Thyroid gland (tissue), 4 donors: Measurements from ENCODE around the gene SCYL1. TPM values are rescaled to one million over a fixed set of nuclear protein-coding genes. Genes with fewer than 3 reads are reported as not detected.

Source experiments
- DNase-seq, 2 donors: peaks; one replicate each; pipeline ENCODE4 v3.0.0-alpha.2; 2019
- H3K27ac ChIP-seq, 3 donors: fragments of 200-600 bp; sonication (generic); 1 replicate in 2 of 3; 2 replicates in 1 of 3; pipeline ENCODE4 v1.5.1; 2016 to 2019; ENCODE audit warnings: mild to moderate bottlenecking in 1 of 3, moderate library complexity in 1 of 3
- H3K27me3 ChIP-seq: fragments of 200-600 bp; sonication (generic); one replicate; pipeline ENCODE4 v1.5.1; 2019
- H3K36me3 ChIP-seq, 2 donors: fragments of 200-600 bp; sonication (generic); one replicate each; pipeline ENCODE4 v1.5.1; 2016 to 2019
- H3K4me1 ChIP-seq, 2 donors: fragments of 200-600 bp; sonication (generic); one replicate each; pipeline ENCODE4 v1.5.1; 2017 to 2019
- H3K4me3 ChIP-seq, 3 donors: fragments of 200-600 bp; sonication (generic); replicated peaks in 1 of 3; 1 replicate in 2 of 3; 2 replicates in 1 of 3; pipeline ENCODE4 v1.5.1; 2016; ENCODE audit warnings: mild to moderate bottlenecking in 1 of 3
- H3K9me3 ChIP-seq: fragments of 200-600 bp; sonication (generic); one replicate; pipeline ENCODE4 v1.5.1; 2017
- CTCF ChIP-seq, 6 experiments: fragments of 200-600 bp in 3 of 6; fragments of 450-650 bp in 3 of 6; sonication (generic) in 3 of 6; IDR thresholded peaks; one replicate each; pipeline ENCODE4 v1.5.1; 2016 to 2019; ENCODE audit warnings: antibody characterized with exemption in 6 of 6, mild to moderate bottlenecking in 2 of 6, inconsistent platforms in 1 of 6, moderate library complexity in 1 of 6
- POLR2A ChIP-seq, 2 donors: fragments of 450-650 bp; IDR thresholded peaks; one replicate each; pipeline ENCODE4 v1.6.1; 2017; ENCODE audit warnings: antibody characterized with exemption in 2 of 2, mild to moderate bottlenecking in 2 of 2, moderate library complexity in 1 of 2
- WGBS, 2 donors: methylation state at CpG; one replicate each; pipeline ENCODE4 v1.1.5; 2017; 5-methylcytosine and 5-hydroxymethylcytosine counted together
- intact Hi-C: fragments of 100-400 bp; cut with DNase I; formaldehyde crosslinking; loops from one replicate; pipeline ENCODE4 v1.15.1; 2023
- total RNA-seq, 4 donors: library from RNA; depleted of rRNA; stranded (reverse); fragments of >200 nt; gene quantifications; one replicate each; pipeline ENCODE4 v1.2.3, GENCODE V29; 2016

The SCYL1 gene
- total RNA-seq, 4 donors from 2014 or later = 99.8 to 122 (median 116) TPM

GRCh38 chr11:65569164-65569972 lies 44.5 kb downstream of the SCYL1 start:
- no peak for DNase-seq
- H3K4me1 ChIP-seq = peaks cover 59 to 72% of the 10 kb centered on the region in 2 donors
- WGBS, 2 donors = 10 to 11% methylated on average over 28 of the region's 28 CpGs

GRCh38 chr11:65569973-65570918 lies 45.4 kb downstream of the SCYL1 start, which contains the start of gene ZNRD2:
Gene ZNRD2 (plus strand): TSS chr11:65570477. CDS start chr11:65570492, 15 bp downstream.
- intact Hi-C loops = no loop called here
- H3K4me1 ChIP-seq = peaks cover 62 to 74% of the 10 kb centered on the region in 2 donors
- no peaks in the 10 kb centered on the region for H3K27me3 ChIP-seq
- H3K36me3 ChIP-seq = no peaks in the 10 kb centered on the region
- TF ChIP-seq POLR2A (IDR thresholded peaks at IDR 0.05) (peak in 1 of 2 donors; percentile 78), CTCF (IDR thresholded peaks at IDR 0.05) (peak in 4 of 6 experiments; percentile 41 to 66 (median 53))
- H3K4me3 ChIP-seq = peak within 1 kb of the TSS; percentile 90 to 93 (median 91)
- no peaks in the 10 kb centered on the region for H3K9me3 ChIP-seq
- WGBS, 2 donors = 0% methylated on average over 18 to 19 of the region's 89 CpGs
- H3K27ac ChIP-seq = peak within 1 kb of the TSS; percentile 86 to 90 (median 90)
- DNase-seq = peak; percentile 99

More at GRCh38 chr11:65569164-65569972, 44.5 kb downstream of the SCYL1 start:
- H3K9me3 ChIP-seq = no peaks in the 10 kb centered on the region
- TF ChIP-seq POLR2A (IDR thresholded peaks at IDR 0.05) (no peak), CTCF (IDR thresholded peaks at IDR 0.05) (no peak)
- H3K4me3 ChIP-seq = peak overlapping the region; percentile 37 to 93 (median 91)
- intact Hi-C loops = no loop called here
- no peaks in the 10 kb centered on the region for H3K27me3 ChIP-seq
- peak overlapping the region; percentile 86 to 90 (median 90) for H3K27ac ChIP-seq
- no peaks in the 10 kb centered on the region for H3K36me3 ChIP-seq

GRCh38 chr11:65571420-65571819 lies 46.5 kb downstream of the SCYL1 start:
- WGBS, 2 donors = 73 to 77% methylated on average over 9 of the region's 9 CpGs
- Histone ChIP-seq H3K4me1 (peaks cover 58 to 68% of the 10 kb centered on the region in 2 donors), H3K4me3 (peak overlapping the region in 1 of 3 donors; percentile 93), H3K27ac (no peak overlapping the region), H3K36me3 (no peaks in the 10 kb centered on the region), H3K9me3 (no peaks in the 10 kb centered on the region), H3K27me3 (no peaks in the 10 kb centered on the region)
- no peak for DNase-seq
- TF ChIP-seq CTCF (IDR thresholded peaks at IDR 0.05) (no peak), POLR2A (IDR thresholded peaks at IDR 0.05) (no peak)
- intact Hi-C loops = no loop called here

DNA sequence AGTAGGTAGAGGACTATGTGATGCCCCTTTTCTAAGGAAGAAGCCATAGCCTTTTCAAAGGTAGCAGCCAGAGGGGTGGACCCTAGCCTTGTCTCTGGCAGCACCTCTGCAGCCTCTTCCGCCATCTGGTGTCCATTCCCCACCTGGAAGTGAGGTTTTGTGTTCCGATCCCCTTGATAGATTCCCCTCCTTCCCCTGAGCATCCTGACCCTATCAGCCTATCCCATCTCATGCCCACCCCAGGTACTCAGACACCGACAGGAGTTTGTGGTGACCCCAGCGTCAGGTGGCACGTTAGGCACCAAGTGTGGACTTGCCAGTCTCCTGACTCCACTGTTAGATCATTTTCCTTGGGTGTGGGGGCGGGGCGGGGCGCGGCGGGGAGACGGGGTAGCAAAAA lies 47.1 kb downstream of the SCYL1 start:
- DNase-seq = no peak
- intact Hi-C loops = loop anchor here (2.0 kb wide), 1 partner anchor 29 kb away; no protein-coding TSS in a partner anchor
- WGBS, 2 donors = 10 to 13% methylated on average over 11 of the region's 11 CpGs
- Histone ChIP-seq H3K36me3 (no peaks in the 10 kb centered on the region), H3K4me1 (peaks cover 54 to 68% of the 10 kb centered on the region in 2 donors), H3K27me3 (no peaks in the 10 kb centered on the region), H3K27ac (peak overlapping the region in 1 of 3 donors; percentile 49), H3K9me3 (no peaks in the 10 kb centered on the region), H3K4me3 (peak overlapping the region in 1 of 3 donors; percentile 62)
- no peak for TF ChIP-seq POLR2A (IDR thresholded peaks at IDR 0.05)
- TF ChIP-seq CTCF (IDR thresholded peaks at IDR 0.05) = peak in 4 of 6 experiments; percentile 10 to 22 (median 20)
